GM18507 (cell line): ENCODE data around the gene CCDC81.
"Not testable (repeated sequence)": the region's sequence is repeated elsewhere in the genome, so short reads cannot be mapped to it uniquely, and the experiment has no call there.

Source experiments
- DNase-seq: peaks from one replicate; pipeline ENCODE4 v3.0.0; 2011; ENCODE audit warnings: low read depth; ENCODE audit not compliant: insufficient read length; ENCODE audit errors: extremely low spot score
- FAIRE-seq: peaks from 2 replicates; lab custom pipeline; 2011; peaks lifted over from hg19 to GRCh38; lab: Jason Lieb, UNC

CCDC81 gene

GRCh38 chr11:86374586-86374985, at the start of gene CCDC81:
Gene CCDC81 (plus strand): TSS chr11:86374887. CDS start chr11:86375164, 277 bp downstream.
- DNase-seq = no peak
- FAIRE-seq = no peak

DNA sequence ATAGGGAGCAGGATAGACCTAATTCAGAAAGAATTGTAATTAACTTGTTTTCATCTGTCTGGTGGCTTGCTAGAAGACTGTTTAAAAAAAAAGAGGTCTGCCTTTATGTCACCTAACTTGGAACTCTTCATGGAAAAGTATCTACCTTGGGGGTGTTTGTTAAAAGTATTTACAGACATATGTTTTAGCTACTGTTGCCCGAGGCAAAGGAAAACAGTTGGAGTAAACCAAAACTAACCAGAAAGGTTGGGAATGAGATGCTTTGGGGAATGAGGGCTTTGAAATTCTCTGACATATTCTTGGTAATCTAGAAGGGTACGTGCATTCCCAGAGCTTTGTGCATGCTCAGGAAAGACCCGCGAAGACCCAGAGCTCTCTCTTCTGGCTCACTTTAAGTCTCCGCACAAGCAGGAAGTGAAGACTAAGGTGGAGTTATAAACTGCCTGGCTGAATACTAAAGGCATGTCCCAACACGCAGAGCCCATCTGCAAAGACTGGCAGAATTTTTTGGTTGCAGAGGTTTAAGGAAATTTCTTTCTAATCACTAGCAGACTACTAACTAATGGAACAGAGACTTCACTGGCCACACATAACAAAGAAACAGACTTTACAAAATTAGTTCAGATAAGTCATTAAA, 39.4 kb upstream of the CCDC81 start:
- FAIRE-seq = no peak
- no peak for DNase-seq

- no peak for FAIRE-seq
- no peak for DNase-seq
Measured at GRCh38 chr11:86337227-86337626, 37.5 kb upstream of the CCDC81 start.

- no peak for DNase-seq
- FAIRE-seq = no peak
Measured at GRCh38 chr11:86341382-86341781, 33.3 kb upstream of the CCDC81 start.

DNA sequence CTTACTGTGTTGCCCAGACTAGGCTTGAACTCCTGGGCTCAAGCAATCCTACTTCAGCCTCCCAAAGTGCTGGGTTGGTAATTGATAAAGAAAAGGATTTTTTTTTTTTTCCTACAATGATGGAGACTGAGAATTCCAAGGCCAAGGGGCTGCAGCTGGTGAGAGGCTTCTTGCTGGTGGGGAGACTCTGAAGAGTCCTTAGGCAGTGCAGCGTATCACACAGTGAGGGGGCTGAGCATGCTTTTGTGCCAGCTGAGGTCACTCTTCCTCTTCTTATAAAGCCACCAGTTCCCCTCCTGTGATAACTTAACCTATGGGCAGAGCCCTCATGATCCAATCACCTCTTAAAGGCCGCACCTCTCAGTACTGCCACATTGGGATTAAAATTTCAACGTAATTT, 28.2 kb upstream of the CCDC81 start:
- DNase-seq (no peak), FAIRE-seq (no peak)

GRCh38 chr11:86355256-86355655, 19.4 kb upstream of the CCDC81 start:
- FAIRE-seq = no peak
- no peak for DNase-seq

DNA sequence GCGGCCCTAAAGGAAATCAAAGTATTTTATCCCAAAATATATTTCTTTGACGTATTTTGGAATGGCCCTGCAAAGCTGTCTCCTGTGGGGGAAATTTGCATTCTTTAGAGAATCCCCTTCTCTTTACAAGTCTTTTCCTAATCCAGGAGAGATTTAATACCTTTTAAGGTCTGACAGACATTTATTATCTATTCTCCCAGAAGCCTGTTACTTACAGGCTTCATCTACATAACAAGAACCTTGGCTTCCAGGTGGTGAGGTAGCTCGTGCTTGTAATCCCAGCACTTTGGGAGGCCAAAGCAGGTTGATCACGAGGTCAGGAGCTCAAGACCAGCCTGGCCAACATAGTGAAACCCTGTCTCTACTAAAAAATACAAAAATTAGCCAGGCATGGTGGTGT, 17.3 kb upstream of the CCDC81 start:
- DNase-seq, FAIRE-seq: not testable (repeated sequence)

DNA sequence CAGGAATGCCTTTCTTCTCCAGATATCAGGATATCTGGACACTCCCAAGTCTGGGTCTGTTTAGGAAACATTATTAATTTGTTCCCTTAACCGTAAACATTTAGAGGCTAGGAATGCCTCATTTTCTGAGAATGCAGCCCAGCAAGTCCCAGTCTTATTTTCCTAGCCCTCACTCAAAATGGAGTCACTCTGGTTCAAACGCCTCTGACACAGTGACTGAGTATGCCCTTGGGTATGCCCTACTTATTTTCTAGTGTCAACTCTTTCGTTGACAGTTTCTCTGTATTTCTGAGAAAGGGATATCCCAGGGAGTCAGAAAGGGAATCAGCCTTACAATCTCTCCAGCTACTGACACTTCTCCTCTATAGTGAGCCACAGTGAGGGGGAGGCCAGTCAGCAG, 16.0 kb upstream of the CCDC81 start:
- DNase-seq (no peak), FAIRE-seq (no peak)

GRCh38 chr11:86360775-86361395, 13.8 kb upstream of the CCDC81 start:
- FAIRE-seq (no peak), DNase-seq (no peak)

DNA sequence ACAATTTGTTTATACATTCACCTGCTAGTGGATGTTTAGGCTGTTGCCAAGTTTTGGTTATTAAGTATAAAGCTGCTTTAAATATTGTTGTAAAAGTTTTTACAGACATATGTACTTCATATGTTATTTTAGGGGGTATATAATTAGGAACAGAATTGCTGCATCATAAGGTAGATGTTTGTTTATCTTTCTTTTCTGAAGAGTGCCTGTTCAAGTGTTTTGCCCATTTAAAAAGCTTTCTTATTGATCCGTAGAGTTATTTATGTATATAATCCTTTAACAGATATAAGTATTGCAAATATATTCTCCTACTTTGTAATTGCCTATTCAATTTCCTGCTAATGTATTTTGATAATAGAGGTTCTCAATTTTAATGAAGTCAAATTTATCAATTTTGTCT, 11.3 kb upstream of the CCDC81 start:
- no peak for FAIRE-seq
- DNase-seq = no peak

DNA sequence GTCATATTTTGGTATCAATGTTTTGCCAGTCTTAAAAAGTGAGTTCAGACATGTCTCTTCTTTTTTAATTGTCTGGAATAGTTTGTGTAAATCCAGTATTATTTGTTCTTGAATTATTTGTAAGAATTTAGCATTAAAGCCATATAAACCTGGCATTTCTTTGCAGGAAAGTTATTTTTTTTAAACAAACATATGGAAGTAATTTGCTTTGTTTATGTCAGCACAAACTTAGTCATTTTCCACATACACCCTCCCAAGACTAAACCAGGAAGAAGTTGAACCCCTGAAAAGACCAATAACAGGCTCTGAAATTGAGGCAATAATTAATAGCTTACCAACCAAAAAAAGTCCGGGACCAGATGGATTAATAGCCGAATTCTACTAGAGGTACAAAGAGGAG, 9.1 kb upstream of the CCDC81 start:
- FAIRE-seq (no peak), DNase-seq (no peak)

GRCh38 chr11:86369668-86370067, 5.0 kb upstream of the CCDC81 start:
- no peak for FAIRE-seq

DNA sequence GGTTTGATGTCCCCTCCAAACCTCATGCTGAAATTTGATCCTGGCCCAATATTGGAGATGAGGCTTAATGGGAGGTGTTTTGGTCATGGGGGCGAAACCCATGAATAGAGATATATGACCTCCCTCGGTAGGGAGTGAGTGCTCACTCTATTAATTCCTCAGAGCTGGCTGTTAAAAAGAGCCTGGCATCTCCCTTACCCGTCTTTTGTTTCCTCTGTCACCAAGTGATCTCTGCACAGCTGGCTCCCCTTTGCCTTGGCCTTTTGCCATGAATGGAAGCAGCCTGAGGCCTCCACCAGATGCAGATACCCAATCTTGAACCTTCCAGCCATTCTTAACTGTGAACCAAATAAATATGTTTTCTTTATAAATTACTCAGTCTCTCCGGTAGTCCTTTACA, 4.5 kb upstream of the CCDC81 start:
- FAIRE-seq (no peak), DNase-seq (no peak)

More at GRCh38 chr11:86369668-86370067, 5.0 kb upstream of the CCDC81 start:
- DNase-seq = no peak

DNA sequence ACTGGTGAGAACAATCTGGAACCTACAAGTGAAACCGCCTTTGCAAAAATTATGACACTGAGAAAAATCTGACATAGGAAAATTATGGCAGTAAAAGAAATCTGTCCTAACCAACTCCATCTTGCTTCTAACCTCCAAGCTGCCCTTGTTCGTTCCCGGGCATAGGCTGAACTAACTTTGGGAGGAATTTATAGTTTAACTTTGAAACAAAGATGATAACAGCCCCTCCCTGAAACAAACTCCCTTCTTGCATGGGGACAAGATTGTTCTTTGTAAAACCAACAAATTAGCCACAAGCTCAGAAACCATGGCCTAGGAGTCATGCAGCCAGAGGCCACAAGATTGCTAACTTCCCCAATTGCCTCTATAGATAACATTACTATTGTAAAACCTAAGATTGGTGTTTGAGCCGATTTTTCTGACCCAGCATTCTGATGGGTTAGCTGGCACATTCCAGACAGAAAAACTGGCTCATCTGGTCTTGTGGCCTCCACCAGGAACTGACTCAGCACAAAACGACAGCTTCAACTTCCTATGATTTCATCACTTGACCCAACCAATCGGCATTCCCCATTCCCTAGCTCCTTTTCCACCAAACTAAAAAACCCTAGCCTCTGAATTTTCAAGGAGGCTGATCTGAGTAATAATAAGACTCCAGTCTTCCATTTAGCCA, 3.6 kb upstream of the CCDC81 start:
- DNase-seq (no peak), FAIRE-seq (no peak)

GRCh38 chr11:86372041-86372440, 2.6 kb upstream of the CCDC81 start:
- DNase-seq = no peak
- no peak for FAIRE-seq

DNA sequence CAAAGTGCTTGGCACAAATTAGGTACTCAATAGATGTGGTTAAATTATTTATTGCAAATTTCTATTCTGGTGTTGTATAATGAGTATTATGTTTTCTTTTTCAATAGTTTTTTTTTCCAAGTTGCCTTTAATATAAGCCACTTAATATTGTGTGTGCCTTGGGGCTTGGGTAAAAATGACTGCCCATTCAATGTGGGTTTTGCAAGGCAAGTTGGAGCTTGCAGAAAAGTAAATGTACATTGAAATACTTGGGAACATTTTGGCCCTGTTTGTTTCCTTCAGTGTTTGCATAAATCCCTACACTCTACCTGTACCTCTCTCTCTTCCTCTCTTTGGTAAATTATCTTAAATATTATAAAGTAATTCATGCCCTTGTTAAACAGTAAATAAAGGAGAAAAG, 2.1 kb upstream of the CCDC81 start:
- FAIRE-seq (no peak), DNase-seq (no peak)

GRCh38 chr11:86374069-86374468, 618 bp upstream of the CCDC81 start:
- no peak for DNase-seq
- no peak for FAIRE-seq

DNA sequence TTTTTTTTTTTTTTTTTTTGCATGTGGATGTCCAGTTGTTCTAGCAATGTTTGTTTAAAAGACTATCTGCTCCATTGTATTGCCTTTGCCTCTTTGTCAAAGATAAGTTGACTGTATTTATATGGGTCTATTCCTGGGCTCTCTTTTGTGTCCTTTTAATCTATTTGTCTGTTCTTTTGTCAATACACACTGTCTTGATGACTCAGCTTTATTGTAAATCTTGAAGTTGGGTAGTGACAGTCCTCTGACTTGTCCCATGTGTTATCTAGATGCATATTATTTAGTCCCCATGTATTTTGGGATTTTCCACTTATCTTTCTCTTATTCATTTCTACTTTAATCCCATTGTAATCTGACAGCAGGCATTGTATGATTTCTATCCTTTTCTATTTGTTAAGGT, 3.3 kb downstream of the CCDC81 start:
- FAIRE-seq = no peak
- DNase-seq = no peak

GRCh38 chr11:86380295-86381059, 5.8 kb downstream of the CCDC81 start:
- DNase-seq = no peak
- FAIRE-seq = no peak
